ENCODE results near the gene CGNL1.

Gene CGNL1

GRCh38 chr15:57356178-57356577 is 20.1 kb upstream of the CGNL1 start:
- no peak overlapping the region for H3K4me3 ChIP-seq (ENCODE audit: low read depth, low read length)
- POLR2A ChIA-PET, result interaction anchor here (0.7 kb wide), 1 partner anchor 153 kb away, joined by 4 read pairs; no protein-coding TSS in a partner anchor
- CTCF ChIA-PET, result interaction anchor here (1.0 to 10.0 kb wide), 6 partner anchors 14 to 186 kb away, joined by 3 to 119 read pairs (median 4); no protein-coding TSS in a partner anchor
- no peak for TF ChIP-seq CTCF (IDR thresholded peaks at IDR 0.05; ENCODE audit: insufficient read depth, low read length, missing control alignments)
- no peak for DNase-seq (ENCODE audit: low read depth, low spot score)

- ChIA-PET POLR2A (interaction anchor here (0.7 kb wide), 1 partner anchor 153 kb away, joined by 4 read pairs; no protein-coding TSS in a partner anchor), CTCF (interaction anchor here (1.0 to 10.0 kb wide), 8 partner anchors 13 to 186 kb away, joined by 3 to 119 read pairs (median 4); no protein-coding TSS in a partner anchor)
- no peak for TF ChIP-seq CTCF (IDR thresholded peaks at IDR 0.05; ENCODE audit: insufficient read depth, low read length, missing control alignments)
- H3K4me3 ChIP-seq (ENCODE audit: low read depth, low read length), result no peak overlapping the region
- no peak for DNase-seq (ENCODE audit: low read depth, low spot score)
These were observed 19.7 kb upstream of the CGNL1 start for GRCh38 chr15:57356636-57357035.

GRCh38 chr15:57357799-57358198 is 18.5 kb upstream of the CGNL1 start:
- TF ChIP-seq CTCF (IDR thresholded peaks at IDR 0.05; ENCODE audit: insufficient read depth, low read length, missing control alignments), result no peak
- DNase-seq (ENCODE audit: low read depth, low spot score), result no peak
- POLR2A ChIA-PET, result no interaction called here
- CTCF ChIA-PET, result interaction anchor here (0.8 to 10.0 kb wide), 7 partner anchors 12 to 184 kb away, joined by 3 to 119 read pairs (median 4); no protein-coding TSS in a partner anchor
- no peak overlapping the region for H3K4me3 ChIP-seq (ENCODE audit: low read depth, low read length)

GRCh38 chr15:57358571-57358970 is 17.7 kb upstream of the CGNL1 start:
- CTCF ChIA-PET, result interaction anchor here (0.8 to 10.0 kb wide), 7 partner anchors 12 to 184 kb away, joined by 3 to 119 read pairs (median 4); no protein-coding TSS in a partner anchor
- no peak for DNase-seq (ENCODE audit: low read depth, low spot score)

GRCh38 chr15:57363661-57364060 is 12.6 kb upstream of the CGNL1 start:
- POLR2A ChIA-PET, result no interaction called here
- TF ChIP-seq CTCF (IDR thresholded peaks at IDR 0.05; ENCODE audit: insufficient read depth, low read length, missing control alignments), result no peak
- no peak overlapping the region for H3K4me3 ChIP-seq (ENCODE audit: low read depth, low read length)
- no peak for DNase-seq (ENCODE audit: low read depth, low spot score)
- CTCF ChIA-PET, result interaction anchor here (0.7 to 2.7 kb wide), 11 partner anchors 8 to 180 kb away, joined by 3 to 14 read pairs (median 5); partner anchors contain the start of gene CGNL1

More at GRCh38 chr15:57358571-57358970, 17.7 kb upstream of the CGNL1 start:
- no peak overlapping the region for H3K4me3 ChIP-seq (ENCODE audit: low read depth, low read length)
- POLR2A ChIA-PET, result no interaction called here
- no peak for TF ChIP-seq CTCF (IDR thresholded peaks at IDR 0.05; ENCODE audit: insufficient read depth, low read length, missing control alignments)

- CTCF ChIA-PET, result interaction anchor here (0.7 to 2.7 kb wide), 10 partner anchors 9 to 179 kb away, joined by 3 to 14 read pairs (median 5); partner anchors contain the start of gene CGNL1
- POLR2A ChIA-PET, result no interaction called here
- no peak for DNase-seq (ENCODE audit: low read depth, low spot score)
- no peak overlapping the region for H3K4me3 ChIP-seq (ENCODE audit: low read depth, low read length)
- TF ChIP-seq CTCF (IDR thresholded peaks at IDR 0.05; ENCODE audit: insufficient read depth, low read length, missing control alignments), result peak; percentile 36
These were observed 11.9 kb upstream of the CGNL1 start for GRCh38 chr15:57364282-57365007.
